ENCODE data around the gene RSAD2. TPM values are rescaled to one million over a fixed set of nuclear protein-coding genes. Genes with fewer than 3 reads are reported as not detected.
A peak's percentile ranks its signal among the peaks of the same experiment; 100 is the strongest.

Gene RSAD2
- total and polyA plus RNA-seq, 2 of the 4 experiments (the other 2 are of a cell fraction): not detected

DNA sequence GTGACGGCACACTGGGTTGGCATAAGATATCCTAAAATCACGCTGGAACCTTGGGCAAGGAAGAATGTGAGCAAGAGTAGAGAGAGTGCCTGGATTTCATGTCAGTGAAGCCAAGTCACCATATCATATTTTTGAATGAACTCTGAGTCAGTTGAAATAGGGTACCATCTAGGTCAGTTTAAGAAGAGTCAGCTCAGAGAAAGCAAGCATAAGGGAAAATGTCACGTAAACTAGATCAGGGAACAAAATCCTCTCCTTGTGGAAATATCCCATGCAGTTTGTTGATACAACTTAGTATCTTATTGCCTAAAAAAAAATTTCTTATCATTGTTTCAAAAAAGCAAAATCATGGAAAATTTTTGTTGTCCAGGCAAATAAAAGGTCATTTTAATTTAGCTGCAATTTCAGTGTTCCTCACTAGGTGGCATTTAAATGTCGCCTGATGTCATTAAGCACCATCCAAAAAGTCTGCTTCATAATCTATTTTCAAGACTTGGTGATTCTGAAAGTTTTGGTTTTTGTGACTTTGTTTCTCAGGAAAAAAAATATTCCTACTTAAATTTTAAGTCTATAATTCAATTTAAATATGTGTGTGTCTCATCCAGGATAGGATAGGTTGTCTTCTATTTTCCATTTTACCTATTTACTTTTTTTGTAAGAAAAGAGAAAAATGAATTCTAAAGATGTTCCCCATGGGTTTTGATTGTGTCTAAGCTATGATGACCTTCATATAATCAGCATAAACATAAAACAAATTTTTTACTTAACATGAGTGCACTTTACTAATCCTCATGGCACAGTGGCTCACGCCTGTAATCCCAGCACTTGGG is 19.6 kb downstream of the RSAD2 start:
- Histone ChIP-seq H2BK5ac (ENCODE audit: low read depth, low read length, poor library complexity, severe bottlenecking) (no peak overlapping the region), H2AK9ac (replicated peaks; ENCODE audit: low read depth, low read length, poor library complexity) (no peak overlapping the region), H3K9me1 (ENCODE audit: insufficient read depth, low read length) (no peaks in the 10 kb centered on the region), H2AK5ac (ENCODE audit: low read depth, low read length) (no peak overlapping the region), H3K27me3 (ENCODE audit: control insufficient read depth, insufficient read depth, low read length) (no peaks in the 10 kb centered on the region), H3K4ac (ENCODE audit: low read depth, low read length) (no peak overlapping the region), H4K8ac (ENCODE audit: low read depth in 2 of 2, low read length in 2 of 2) (no peak overlapping the region), H3K4me2 (ENCODE audit: low read depth, low read length) (no peak overlapping the region), H3K9me3 (ENCODE audit: control insufficient read depth, insufficient read depth, low read length) (no peaks in the 10 kb centered on the region), H3K56ac (ENCODE audit: extremely low read depth, insufficient read depth, low read length) (no peak overlapping the region), H3K4me1 (ENCODE audit: control insufficient read depth, insufficient read depth, low read length) (no peaks in the 10 kb centered on the region), H2BK120ac (ENCODE audit: low read depth, low read length) (no peak overlapping the region), H3K36me3 (ENCODE audit: control insufficient read depth, insufficient read depth, low read length) (no peaks in the 10 kb centered on the region), H2AFZ (replicated peaks; ENCODE audit: low read length, poor library complexity) (no peak overlapping the region), H3K23ac (ENCODE audit: low read depth, low read length) (no peak overlapping the region), H4K5ac (ENCODE audit: low read depth, low read length) (no peak overlapping the region), H3K9ac (ENCODE audit: low read depth, low read length) (no peak overlapping the region), H3K79me1 (ENCODE audit: low read depth in 1 of 2, low read length in 2 of 2) (no peaks in the 10 kb centered on the region), H2BK20ac (ENCODE audit: low read depth, low read length) (no peak overlapping the region), H3K27ac (ENCODE audit: insufficient read depth, low read length) (no peak overlapping the region), H4K91ac (ENCODE audit: insufficient read depth, low read depth, low read length) (no peak overlapping the region), H3K4me3 (ENCODE audit: insufficient read depth, low read depth, low read length) (no peak overlapping the region), H2BK15ac (ENCODE audit: low read depth, low read length) (no peak overlapping the region), H3K18ac (ENCODE audit: low read depth, low read length) (no peak overlapping the region), H3K14ac (replicated peaks; ENCODE audit: low read depth, low read length) (no peak overlapping the region), H4K20me1 (ENCODE audit: insufficient read depth, low read length) (no peaks in the 10 kb centered on the region)
- dilution Hi-C loops (cut with HindIII; ENCODE audit: low sequenced_read_pairs, unreplicated experiment) (no loop called here), intact Hi-C loops (cut with micrococcal nuclease) (loop anchor here (1.0 to 5.0 kb wide), 2 partner anchors 147 to 185 kb away; no protein-coding TSS in a partner anchor), in situ Hi-C loops (cut with MboI; ENCODE audit: low sequenced_read_pairs) (no loop called here)
- TF ChIP-seq CTCF (conservative IDR thresholded peaks at IDR 0.05; ENCODE audit: low read depth, low read length) (peak; percentile 40), MXI1 (IDR thresholded peaks at IDR 0.05; ENCODE audit: borderline replicate concordance, low read depth, low read length) (no peak), MAZ (IDR thresholded peaks at IDR 0.05; ENCODE audit: borderline replicate concordance, low read depth, low read length) (no peak), RAD21 (IDR thresholded peaks at IDR 0.05; ENCODE audit: low read length) (0 out of 2 replicates have a peak, but pooled peaks have one; percentile 27), USF2 (IDR thresholded peaks at IDR 0.05; ENCODE audit: low read depth, low read length) (no peak)
- peak; percentile 10 for DNase-seq
- BruUV-seq (replicated peaks): no TSS peak
- ChIA-PET POLR2A (ENCODE audit: unreplicated experiment) (no interaction called here), CTCF (interaction anchor here (0.7 to 1.6 kb wide), 4 partner anchors 10 to 147 kb away, joined by 3 to 4 read pairs (median 4); no protein-coding TSS in a partner anchor)
- WGBS, 2 experiments (ENCODE audit: extremely low coverage in 2 of 2, insufficient read length in 1 of 2): no CpG with 5 or more reads among the region's 5 CpGs
- ATAC-seq (ENCODE audit: low read depth): no peak

All from IMR-90 (cell line).